Measurements from ENCODE around the gene FBXO11. TPM values are rescaled to one million over a fixed set of nuclear protein-coding genes. Genes with fewer than 3 reads are reported as not detected.

The FBXO11 gene
- total and polyA plus RNA-seq, 10 of the 15 experiments (the other 5 are each of a cell fraction or from before 2014, with no cell fraction given): 5.9 to 38.9 (median 22.5) TPM

GRCh38 chr2:47767880-47768609 is 138.3 kb downstream of the FBXO11 start:
- RAD21 ChIA-PET (ENCODE audit: unreplicated experiment): interaction anchor here (0.6 to 4.5 kb wide), 45 partner anchors 9 to 445 kb away, joined by 3 to 74 read pairs (median 5); partner anchors contain the start of genes MSH2 and MSH6
- Histone ChIP-seq H3K9me3 (replicated peaks; ENCODE audit: control insufficient read depth, insufficient read depth, low read length) (no peaks in the 10 kb centered on the region), H3K4me1 (ENCODE audit: control insufficient read depth, insufficient read depth, low read length) (no peaks in the 10 kb centered on the region), H3K27me3 (replicated peaks in 1 of 2; ENCODE audit: control insufficient read depth in 2 of 2, insufficient read depth in 2 of 2, low read length in 1 of 2) (no peaks in the 10 kb centered on the region), H2AFZ (ENCODE audit: control insufficient read depth, low read depth, low read length) (peak overlapping the region; percentile 44), H3K4me3 (no peak overlapping the region), H3K9ac (ENCODE audit: control insufficient read depth, insufficient read depth, low read length) (no peak overlapping the region), H4K20me1 (ENCODE audit: control insufficient read depth, insufficient read depth) (no peaks in the 10 kb centered on the region), H3K79me2 (ENCODE audit: control insufficient read depth, insufficient read depth, low read length) (no peaks in the 10 kb centered on the region), H3K36me3 (ENCODE audit: control insufficient read depth in 2 of 2, insufficient read depth in 2 of 2, low read length in 1 of 2) (no peaks in the 10 kb centered on the region), H3K4me2 (ENCODE audit: control insufficient read depth, insufficient read depth) (no peak overlapping the region), H3K27ac (ENCODE audit: control insufficient read depth, insufficient read depth) (no peak overlapping the region)
- CTCF ChIA-PET: interaction anchor here (0.6 to 5.2 kb wide), 86 partner anchors 9 to 1051 kb away, joined by 3 to 142 read pairs (median 4); partner anchors contain the start of genes MSH2 and MSH6
- intact Hi-C loops (cut with micrococcal nuclease; ENCODE audit: unreplicated experiment): loop anchor here (1.0 to 5.0 kb wide), 5 partner anchors 44 to 433 kb away; no protein-coding TSS in a partner anchor
- in situ Hi-C loops (cut with MboI): loop anchor here (5.0 kb wide), 2 partner anchors 321 to 431 kb away; no protein-coding TSS in a partner anchor
- no TSS peak for BruUV-seq (replicated peaks)
- DNase-seq (ENCODE audit: low read depth, low spot score) (no peak), ATAC-seq (peak; percentile 96), FAIRE-seq (peak; percentile 77)
- WGBS (ENCODE audit: insufficient coverage, insufficient replicate concordance, low lambda C conversion rate, missing lambda C conversion rate): 17% methylated on average over 28 of the region's 28 CpGs
- SMC1A ChIA-PET (ENCODE audit: uncharacterized antibody, unreplicated experiment): interaction anchor here (0.6 to 5.3 kb wide), 74 partner anchors 9 to 445 kb away, joined by 3 to 94 read pairs (median 4); partner anchors contain the start of gene MSH2
- POLR2A ChIA-PET: interaction anchor here (0.6 to 0.7 kb wide), 2 partner anchors 14 to 29 kb away, joined by 3 read pairs; no protein-coding TSS in a partner anchor
- TF ChIP-seq YY1 (IDR thresholded peaks at IDR 0.05; ENCODE audit: low read depth, low read length) (peak; percentile 78), TARDBP (IDR thresholded peaks at IDR 0.05; ENCODE audit: borderline replicate concordance) (peak; percentile 63; the same call in 1 of the 2 replicates), ZBTB11 (CRISPR knock-in tag; IDR thresholded peaks at IDR 0.05) (no peak), POLR2AphosphoS2 (IDR thresholded peaks at IDR 0.05; ENCODE audit: low read depth, low read length) (no peak), GATAD2B (conservative IDR thresholded peaks at IDR 0.05; ENCODE audit: low read depth) (peak; percentile 63; the same call in 1 of the 2 replicates), ZNF217 (IDR thresholded peaks at IDR 0.05) (no peak), POU2F2 (IDR thresholded peaks at IDR 0.05; ENCODE audit: borderline replicate concordance, low read depth, low read length) (peak; percentile 64; the same call in 1 of the 3 replicates), CTCF (IDR thresholded peaks at IDR 0.05 in 2 of 3, conservative IDR thresholded peaks at IDR 0.05 in 1 of 3; ENCODE audit: control insufficient read depth in 2 of 3, extremely low read depth in 1 of 3, insufficient read depth in 1 of 3, low read depth in 3 of 3, low read length in 3 of 3) (peak; percentile 97 to 100 (median 97); a peak in 5 of 6 replicates), RCOR1 (conservative IDR thresholded peaks at IDR 0.05; ENCODE audit: low read depth, low read length) (0 out of 2 replicates have a peak, but pooled peaks have one; percentile 38), RAD51 (IDR thresholded peaks at IDR 0.05) (no peak), RB1 (IDR thresholded peaks at IDR 0.05; ENCODE audit: borderline replicate concordance) (peak; percentile 52; the same call in 1 of the 2 replicates), RUNX3 (IDR thresholded peaks at IDR 0.05; ENCODE audit: low read length) (peak; percentile 52), IRF4 (IDR thresholded peaks at IDR 0.05; ENCODE audit: low read depth, low read length) (0 out of 2 replicates have a peak, but pooled peaks have one; percentile 37), SMC3 (IDR thresholded peaks at IDR 0.05; ENCODE audit: borderline replicate concordance, low read length) (peak; percentile 99), RELA (IDR thresholded peaks at IDR 0.05; ENCODE audit: borderline replicate concordance, partially characterized antibody) (peak; percentile 22), BHLHE40 (IDR thresholded peaks at IDR 0.05; ENCODE audit: borderline replicate concordance in 1 of 2, low read depth in 2 of 2, low read length in 1 of 2) (peak; percentile 24 to 26; a peak in 1 of 4 replicates), ZSCAN29 (IDR thresholded peaks at IDR 0.05) (0 out of 2 replicates have a peak, but pooled peaks have one; percentile 7), DPF2 (IDR thresholded peaks at IDR 0.05) (peak; percentile 40; the same call in 1 of the 2 replicates)

Data from GM12878 (cell line).